ENCODE data around the gene CLN5.

DNA sequence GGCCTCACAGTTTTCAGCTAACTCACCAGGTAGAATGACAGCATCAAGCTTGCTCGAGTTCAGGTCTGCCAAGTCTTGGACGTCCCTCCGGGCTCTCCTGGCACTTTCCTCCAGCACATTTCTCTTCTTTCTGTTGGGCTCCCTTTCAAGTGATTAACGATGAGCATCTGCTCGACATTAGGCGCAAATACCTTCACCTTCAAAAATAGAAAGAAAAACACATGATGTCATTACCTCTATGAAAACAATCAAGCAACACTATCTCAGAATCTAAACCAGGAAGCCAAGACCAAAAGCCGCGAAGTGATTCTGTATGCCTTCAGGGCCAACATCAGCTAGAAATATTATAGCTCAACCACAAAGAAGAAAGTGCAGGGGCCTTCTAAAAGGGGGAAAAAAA lies 15.4 kb upstream of the CLN5 start:
- no peak for TF ChIP-seq POLR2A (IDR thresholded peaks at IDR 0.05)
- TF ChIP-seq, protein P1, sequence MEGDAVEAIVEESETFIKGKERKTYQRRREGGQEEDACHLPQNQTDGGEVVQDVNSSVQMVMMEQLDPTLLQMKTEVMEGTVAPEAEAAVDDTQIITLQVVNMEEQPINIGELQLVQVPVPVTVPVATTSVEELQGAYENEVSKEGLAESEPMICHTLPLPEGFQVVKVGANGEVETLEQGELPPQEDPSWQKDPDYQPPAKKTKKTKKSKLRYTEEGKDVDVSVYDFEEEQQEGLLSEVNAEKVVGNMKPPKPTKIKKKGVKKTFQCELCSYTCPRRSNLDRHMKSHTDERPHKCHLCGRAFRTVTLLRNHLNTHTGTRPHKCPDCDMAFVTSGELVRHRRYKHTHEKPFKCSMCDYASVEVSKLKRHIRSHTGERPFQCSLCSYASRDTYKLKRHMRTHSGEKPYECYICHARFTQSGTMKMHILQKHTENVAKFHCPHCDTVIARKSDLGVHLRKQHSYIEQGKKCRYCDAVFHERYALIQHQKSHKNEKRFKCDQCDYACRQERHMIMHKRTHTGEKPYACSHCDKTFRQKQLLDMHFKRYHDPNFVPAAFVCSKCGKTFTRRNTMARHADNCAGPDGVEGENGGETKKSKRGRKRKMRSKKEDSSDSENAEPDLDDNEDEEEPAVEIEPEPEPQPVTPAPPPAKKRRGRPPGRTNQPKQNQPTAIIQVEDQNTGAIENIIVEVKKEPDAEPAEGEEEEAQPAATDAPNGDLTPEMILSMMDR (IDR thresholded peaks at IDR 0.05), result no peak

All from esophagus squamous epithelium (tissue), 4 donors.